ENCODE data around the gene COL5A3.

DNA sequence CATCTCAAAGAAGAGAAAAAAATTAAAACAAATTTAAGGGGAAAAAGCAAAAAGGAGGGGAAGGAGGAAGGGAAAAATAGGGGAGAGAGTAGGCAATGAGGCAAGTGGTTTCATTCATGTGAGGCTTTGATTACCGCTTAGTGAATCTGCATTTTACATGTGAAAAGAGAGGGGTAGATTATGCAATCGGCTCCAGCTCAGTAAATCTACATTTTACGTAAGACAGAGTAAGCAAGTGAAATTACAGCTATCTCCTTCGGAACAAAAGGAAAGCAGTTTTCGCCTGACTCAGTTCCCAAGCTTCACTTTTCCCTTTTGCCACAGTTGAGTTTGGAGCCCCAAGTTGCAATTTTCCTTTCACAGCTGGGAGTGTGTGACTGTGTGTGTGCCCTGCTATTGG, 58.0 kb downstream of the COL5A3 start:
- TF ChIP-seq, protein P1, sequence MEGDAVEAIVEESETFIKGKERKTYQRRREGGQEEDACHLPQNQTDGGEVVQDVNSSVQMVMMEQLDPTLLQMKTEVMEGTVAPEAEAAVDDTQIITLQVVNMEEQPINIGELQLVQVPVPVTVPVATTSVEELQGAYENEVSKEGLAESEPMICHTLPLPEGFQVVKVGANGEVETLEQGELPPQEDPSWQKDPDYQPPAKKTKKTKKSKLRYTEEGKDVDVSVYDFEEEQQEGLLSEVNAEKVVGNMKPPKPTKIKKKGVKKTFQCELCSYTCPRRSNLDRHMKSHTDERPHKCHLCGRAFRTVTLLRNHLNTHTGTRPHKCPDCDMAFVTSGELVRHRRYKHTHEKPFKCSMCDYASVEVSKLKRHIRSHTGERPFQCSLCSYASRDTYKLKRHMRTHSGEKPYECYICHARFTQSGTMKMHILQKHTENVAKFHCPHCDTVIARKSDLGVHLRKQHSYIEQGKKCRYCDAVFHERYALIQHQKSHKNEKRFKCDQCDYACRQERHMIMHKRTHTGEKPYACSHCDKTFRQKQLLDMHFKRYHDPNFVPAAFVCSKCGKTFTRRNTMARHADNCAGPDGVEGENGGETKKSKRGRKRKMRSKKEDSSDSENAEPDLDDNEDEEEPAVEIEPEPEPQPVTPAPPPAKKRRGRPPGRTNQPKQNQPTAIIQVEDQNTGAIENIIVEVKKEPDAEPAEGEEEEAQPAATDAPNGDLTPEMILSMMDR (IDR thresholded peaks at IDR 0.05; ENCODE audit: poor library complexity) = no peak
- TF ChIP-seq EZH2phosphoT487 (IDR thresholded peaks at IDR 0.05; ENCODE audit: low read depth, severe bottlenecking, unreplicated experiment) (no peak), EZH2 (IDR thresholded peaks at IDR 0.05; ENCODE audit: borderline replicate concordance) (no peak)

All from hepatocyte (in vitro differentiated cells).